Endothelial cell of umbilical vein (primary cell): Measurements from ENCODE around the gene CLASRP. TPM values are rescaled to one million over a fixed set of nuclear protein-coding genes. Genes with fewer than 3 reads are reported as not detected.

ENCODE experiments used
- BruUV-seq: library from RNA; stranded (reverse); fragments of 400-500 nt; replicated peaks from 2 replicates; lab custom pipeline; 2021; lab: Mats Ljungman, UMichigan
- CTCF ChIA-PET: fragments of 300-600, 350-600 bp; sonication (Branson Sonifier 250); formaldehyde crosslinking; loops from one replicate; lab custom pipeline; 2021; ENCODE audit warnings: antibody characterized with exemption, inconsistent platforms; lab: Charles Lee
- POLR2A ChIA-PET: fragments of 300-600, 350-600 bp; sonication (Branson Sonifier 250); formaldehyde crosslinking; loops from one replicate; lab custom pipeline; 2021; ENCODE audit warnings: antibody characterized with exemption, inconsistent platforms; lab: Charles Lee
- DNase-seq: peaks from one replicate; pipeline ENCODE4 v3.0.0-alpha.2; 2011; ENCODE audit warnings: low read depth, low spot score
- FAIRE-seq: peaks from 2 replicates; lab custom pipeline; 2011; peaks lifted over from hg19 to GRCh38; lab: Jason Lieb, UNC
- H2AFZ ChIP-seq: 2 replicates; pipeline ENCODE4 v1.6.0; 2012; ENCODE audit warnings: low read depth, low read length, control low read depth, inconsistent platforms
- H3K27ac ChIP-seq: 2 replicates; pipeline ENCODE4 v1.5.1; 2011; ENCODE audit warnings: low read depth, mild to moderate bottlenecking, control low read depth, low read length, moderate library complexity; ENCODE audit not compliant: insufficient read depth
- H3K27me3 ChIP-seq, 2 experiments: 2 replicates each; pipeline versions ENCODE4 v1.6.0 to v1.6.1; 2011; ENCODE audit warnings: low read length in 2 of 2, mixed read lengths in 1 of 2; ENCODE audit not compliant: control insufficient read depth in 2 of 2, insufficient read depth in 2 of 2
- H3K36me3 ChIP-seq, 2 experiments: 2 replicates in 1 of 2; 3 replicates in 1 of 2; pipeline ENCODE4 v1.5.1; 2011; ENCODE audit warnings: low read length in 2 of 2, mild to moderate bottlenecking in 1 of 2, moderate library complexity in 1 of 2; ENCODE audit not compliant: control insufficient read depth in 2 of 2, insufficient read depth in 2 of 2; ENCODE audit errors: extremely low read depth in 1 of 2
- H3K4me1 ChIP-seq: 3 replicates; pipeline ENCODE4 v1.5.1; 2011; ENCODE audit warnings: mild to moderate bottlenecking, low read length; ENCODE audit not compliant: control insufficient read depth, insufficient read depth; ENCODE audit errors: extremely low read depth
- H3K4me2 ChIP-seq: 2 replicates; pipeline ENCODE4 v1.6.1; 2011; ENCODE audit warnings: low read length, control low read depth, mixed read lengths; ENCODE audit not compliant: insufficient read depth
- H3K4me3 ChIP-seq, 3 experiments: fragments of 200-600 bp in 1 of 3; sonication (generic), shearing (Covaris generic) in 1 of 3; replicated peaks in 1 of 3; 2 replicates each; pipeline ENCODE4 v1.5.1; 2011 to 2016; ENCODE audit warnings: control low read depth in 3 of 3, low read length in 3 of 3, mild to moderate bottlenecking in 2 of 3, inconsistent platforms in 1 of 3, low read depth in 1 of 3, moderate library complexity in 1 of 3; ENCODE audit not compliant: insufficient read depth in 1 of 3
- H3K79me2 ChIP-seq: 2 replicates; pipeline ENCODE4 v1.6.0; 2012; ENCODE audit warnings: low read length, inconsistent platforms; ENCODE audit not compliant: control insufficient read depth, insufficient read depth
- H3K9ac ChIP-seq: replicated peaks from 2 replicates; pipeline ENCODE3; 2011; ENCODE audit warnings: low read length, control low read depth; ENCODE audit not compliant: insufficient read depth; ENCODE audit errors: extremely low read depth
- H3K9me1 ChIP-seq: replicated peaks from 3 replicates; pipeline ENCODE4 v1.6.0; 2011; ENCODE audit warnings: mild to moderate bottlenecking, low read length; ENCODE audit not compliant: control insufficient read depth, insufficient read depth; ENCODE audit errors: extremely low read depth
- H3K9me3 ChIP-seq: replicated peaks from 2 replicates; pipeline ENCODE4 v1.5.1; 2012; ENCODE audit warnings: low read length, inconsistent platforms; ENCODE audit not compliant: control insufficient read depth, insufficient read depth
- H4K20me1 ChIP-seq: replicated peaks from 2 replicates; pipeline ENCODE3; 2011; ENCODE audit warnings: mild to moderate bottlenecking, low read length; ENCODE audit not compliant: control insufficient read depth, insufficient read depth; ENCODE audit errors: extremely low read depth
- CTCF ChIP-seq, 2 donors: IDR thresholded peaks; 1 replicate in 1 of 2; 2 replicates in 1 of 2; pipeline ENCODE4 v1.5.1; 2011; ENCODE audit warnings: low read length in 2 of 2, mild to moderate bottlenecking in 2 of 2, moderate library complexity in 2 of 2, control low read depth in 1 of 2, inconsistent platforms in 1 of 2, low read depth in 1 of 2; ENCODE audit not compliant: insufficient read depth in 1 of 2; ENCODE audit errors: extremely low read depth in 1 of 2
- EZH2 ChIP-seq: IDR thresholded peaks from 2 replicates; pipeline ENCODE4 v1.6.1; 2012; ENCODE audit warnings: borderline replicate concordance, low read depth, mild to moderate bottlenecking, moderate library complexity, low read length, inconsistent platforms; ENCODE audit not compliant: severe bottlenecking
- FOS ChIP-seq: IDR thresholded peaks from 2 replicates; pipeline ENCODE4 v1.6.1; 2011; ENCODE audit warnings: mild to moderate bottlenecking, low read length, moderate library complexity, borderline replicate concordance; ENCODE audit not compliant: insufficient read depth
- GATA2 ChIP-seq: IDR thresholded peaks from 2 replicates; pipeline ENCODE4 v1.7.0; 2011; ENCODE audit warnings: low read depth, mild to moderate bottlenecking, moderate library complexity, mixed read lengths, low read length; ENCODE audit not compliant: insufficient read length, insufficient read depth
- JUN ChIP-seq: IDR thresholded peaks from 2 replicates; pipeline ENCODE4 v1.6.1; 2011; ENCODE audit warnings: borderline replicate concordance, low read depth; ENCODE audit not compliant: insufficient read length, insufficient read depth
- MYC ChIP-seq: IDR thresholded peaks from one replicate; pipeline ENCODE4 v1.6.1; 2011; ENCODE audit warnings: mild to moderate bottlenecking, low read depth, low read length
- POLR2A ChIP-seq: IDR thresholded peaks from 2 replicates; pipeline ENCODE4 v1.6.1; 2012; ENCODE audit warnings: low read depth, mild to moderate bottlenecking, control low read depth, low read length
- POLR2AphosphoS5 ChIP-seq: IDR thresholded peaks from 2 replicates; pipeline ENCODE4 v1.6.1; 2012; ENCODE audit warnings: low read depth, mild to moderate bottlenecking, control low read depth, low read length, moderate library complexity; ENCODE audit not compliant: insufficient read depth
- dilution Hi-C: fragments of 300-500 bp; cut with MboI; formaldehyde crosslinking; loops from one replicate; pipeline ENCODE4 v1.15.0; 2019; ENCODE audit warnings: low sequenced_read_pairs; ENCODE audit not compliant: extremely low pct_ligation_motif_present
- intact Hi-C: fragments of 100-400 bp; cut with micrococcal nuclease; formaldehyde crosslinking; loops from one replicate; pipeline ENCODE4 v1.10.0; 2022
- polyA plus RNA-seq, 4 experiments: library from polyadenylated mRNA; depleted of rRNA in 3 of 4; stranded (reverse) in 3 of 4; unstranded in 1 of 4; fragments of >200 nt; gene quantifications; 2 replicates each; pipeline versions ENCODE4 v1.2.1 to v1.2.3, GENCODE V29; 2011 to 2012; ENCODE audit warnings: missing spikeins in 1 of 4
- total RNA-seq: library from RNA; stranded (reverse); gene quantifications from 2 replicates; pipeline ENCODE4 v1.2.3, GENCODE V29; 2021
- TF ChIP-seq, protein P1 (sequence below): IDR thresholded peaks from 2 replicates; pipeline ENCODE4 v1.6.1; 2011; ENCODE audit not compliant: insufficient read depth, insufficient read length

The CLASRP gene
- total and polyA plus RNA-seq, 2 donors (not counting 3 experiments of a cell fraction or from before 2014, with no cell fraction given): 40.7 to 70.7 TPM

- no TSS peak for BruUV-seq
- dilution Hi-C loops: no loop called here
- CTCF ChIA-PET: interaction anchor here (0.6 to 1.2 kb wide), 4 partner anchors 11 to 134 kb away, joined by 3 to 5 read pairs (median 4); no protein-coding TSS in a partner anchor
- POLR2A ChIA-PET: no interaction called here
- Histone ChIP-seq H3K9ac (no peak overlapping the region), H3K4me2 (no peak overlapping the region), H4K20me1 (no peaks in the 10 kb centered on the region), H3K27me3 (no peaks in the 10 kb centered on the region), H3K79me2 (peaks cover 60% of the 10 kb centered on the region), H2AFZ (no peak overlapping the region), H3K9me3 (no peaks in the 10 kb centered on the region), H3K36me3 (no peaks in the 10 kb centered on the region), H3K27ac (no peak overlapping the region), H3K4me1 (no peaks in the 10 kb centered on the region), H3K4me3 (no peak overlapping the region), H3K9me1 (no peaks in the 10 kb centered on the region)
- DNase-seq (no peak), FAIRE-seq (no peak)
- TF ChIP-seq JUN (no peak), CTCF (IDR thresholded peaks at IDR 0.05; ENCODE audit: extremely low read depth in 1 of 2, insufficient read depth in 1 of 2, low read depth in 1 of 2, low read length in 2 of 2) (no peak), EZH2 (no peak), FOS (no peak), MYC (no peak), POLR2AphosphoS5 (no peak), POLR2A (no peak), GATA2 (no peak)
- TF ChIP-seq, protein P1, sequence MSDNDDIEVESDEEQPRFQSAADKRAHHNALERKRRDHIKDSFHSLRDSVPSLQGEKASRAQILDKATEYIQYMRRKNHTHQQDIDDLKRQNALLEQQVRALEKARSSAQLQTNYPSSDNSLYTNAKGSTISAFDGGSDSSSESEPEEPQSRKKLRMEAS: no peak
- intact Hi-C loops: no loop called here
Observed at GRCh38 chr19:45114116-45114515, 75.3 kb downstream of the CLASRP start.
